ENCODE data around the gene FTSJ1.

The FTSJ1 gene

GRCh38 chrX:48531358-48531959, 55.5 kb downstream of the FTSJ1 start:
- no peak for DNase-seq

DNA sequence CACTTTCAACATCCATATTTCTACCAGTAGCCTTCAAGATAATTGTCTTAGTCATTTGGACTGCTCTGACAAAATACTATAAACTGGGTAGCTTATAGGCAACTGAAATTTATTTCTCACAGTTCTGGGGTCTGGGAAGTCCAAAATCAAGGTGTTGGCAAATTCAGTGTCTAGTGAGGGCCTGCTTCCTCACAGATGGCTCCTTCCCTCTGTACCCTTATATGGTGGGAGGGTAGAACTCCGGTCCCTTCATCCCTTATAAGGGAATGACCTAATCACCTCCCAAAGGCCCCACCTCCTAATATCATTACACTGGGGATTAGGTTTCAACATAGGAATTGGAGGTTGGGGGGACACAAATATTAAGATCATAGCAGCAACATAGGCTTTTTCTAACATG, 56.2 kb downstream of the FTSJ1 start:
- no peak for DNase-seq

DNA sequence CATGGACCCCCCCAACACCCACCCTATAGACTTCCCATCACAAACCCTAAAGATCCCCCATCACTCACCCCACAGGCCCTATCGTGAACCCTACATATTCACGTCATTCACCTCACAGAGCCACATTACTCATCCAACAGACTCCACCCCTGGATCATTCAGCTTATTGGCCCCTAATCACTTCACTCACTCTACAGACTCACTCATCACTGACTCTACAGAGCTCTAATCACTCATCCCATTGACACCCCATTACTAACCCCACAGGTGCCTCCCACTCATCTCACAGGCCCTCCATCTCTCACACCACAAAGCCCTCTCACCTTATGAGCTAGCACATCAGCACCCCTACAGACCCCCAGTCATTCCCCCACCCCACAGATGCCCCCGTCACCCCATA, 57.2 kb downstream of the FTSJ1 start:
- DNase-seq, result no peak
